GM12873 (cell line): ENCODE measurements around the gene PPP4R2.

Source experiments
- TF ChIP-seq, protein P1 (sequence below): IDR thresholded peaks from 2 replicates; pipeline ENCODE4 v1.5.1; 2012; ENCODE audit warnings: low read depth, mild to moderate bottlenecking, moderate library complexity, low read length, control low read depth; ENCODE audit not compliant: insufficient read depth; ENCODE audit errors: missing control alignments

The PPP4R2 gene

DNA sequence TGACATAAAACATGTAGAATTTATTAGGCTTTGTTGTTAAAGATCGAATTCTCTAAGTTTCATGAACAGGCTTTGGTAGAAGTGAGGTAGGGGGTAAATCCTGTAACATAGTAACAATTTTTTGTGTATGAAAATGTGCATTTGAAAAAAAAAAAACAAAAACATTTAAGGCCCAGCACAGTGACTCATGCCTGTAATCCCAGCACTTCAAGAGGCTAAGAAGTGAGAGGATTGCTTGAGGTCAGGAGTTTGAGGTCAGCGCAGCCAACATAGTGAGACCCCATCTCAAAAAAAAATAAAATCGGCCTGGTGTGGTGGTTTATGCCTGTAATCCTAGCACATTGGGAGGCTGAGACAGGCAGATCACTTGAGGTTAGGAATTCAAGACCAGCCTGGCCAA, 26.8 kb upstream of the PPP4R2 start:
- TF ChIP-seq, protein P1, sequence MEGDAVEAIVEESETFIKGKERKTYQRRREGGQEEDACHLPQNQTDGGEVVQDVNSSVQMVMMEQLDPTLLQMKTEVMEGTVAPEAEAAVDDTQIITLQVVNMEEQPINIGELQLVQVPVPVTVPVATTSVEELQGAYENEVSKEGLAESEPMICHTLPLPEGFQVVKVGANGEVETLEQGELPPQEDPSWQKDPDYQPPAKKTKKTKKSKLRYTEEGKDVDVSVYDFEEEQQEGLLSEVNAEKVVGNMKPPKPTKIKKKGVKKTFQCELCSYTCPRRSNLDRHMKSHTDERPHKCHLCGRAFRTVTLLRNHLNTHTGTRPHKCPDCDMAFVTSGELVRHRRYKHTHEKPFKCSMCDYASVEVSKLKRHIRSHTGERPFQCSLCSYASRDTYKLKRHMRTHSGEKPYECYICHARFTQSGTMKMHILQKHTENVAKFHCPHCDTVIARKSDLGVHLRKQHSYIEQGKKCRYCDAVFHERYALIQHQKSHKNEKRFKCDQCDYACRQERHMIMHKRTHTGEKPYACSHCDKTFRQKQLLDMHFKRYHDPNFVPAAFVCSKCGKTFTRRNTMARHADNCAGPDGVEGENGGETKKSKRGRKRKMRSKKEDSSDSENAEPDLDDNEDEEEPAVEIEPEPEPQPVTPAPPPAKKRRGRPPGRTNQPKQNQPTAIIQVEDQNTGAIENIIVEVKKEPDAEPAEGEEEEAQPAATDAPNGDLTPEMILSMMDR, result no peak

DNA sequence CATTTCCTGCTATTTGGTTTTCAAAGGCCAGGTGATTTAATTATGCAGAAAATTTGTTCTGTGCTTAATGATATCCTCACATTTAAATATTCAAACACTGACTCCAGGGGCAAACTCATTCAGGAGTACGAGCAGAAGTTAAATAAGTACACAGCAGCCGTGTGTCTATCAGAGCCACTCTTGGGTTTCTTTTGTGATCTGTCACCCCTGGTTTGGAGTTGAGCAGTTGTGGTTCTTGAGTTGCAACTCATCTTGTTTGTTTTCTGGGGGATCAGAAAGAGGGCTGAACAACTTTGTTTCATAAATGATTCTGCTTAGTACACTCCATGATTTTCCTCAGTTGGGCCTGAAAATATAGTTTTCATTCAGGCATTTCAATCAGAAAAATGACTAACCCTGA, 25.7 kb upstream of the PPP4R2 start:
- TF ChIP-seq, protein P1, result no peak

DNA sequence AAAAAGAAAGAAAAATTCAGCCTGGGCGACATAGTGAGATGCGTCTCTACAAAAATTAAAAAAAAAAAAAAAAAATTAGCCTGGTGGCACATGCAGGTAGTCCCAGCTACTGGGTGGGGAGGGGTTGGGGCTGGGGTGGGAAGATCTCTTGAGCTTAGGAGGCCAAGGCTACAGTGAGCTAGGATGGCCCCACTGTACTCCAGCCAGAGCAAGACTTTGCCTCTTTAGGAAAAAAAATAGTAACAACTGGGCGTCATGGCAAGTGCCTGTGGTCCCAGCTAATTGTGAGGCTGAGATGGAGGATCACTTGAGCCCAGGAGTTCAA, 23.9 kb upstream of the PPP4R2 start:
- TF ChIP-seq, protein P1, result no peak

DNA sequence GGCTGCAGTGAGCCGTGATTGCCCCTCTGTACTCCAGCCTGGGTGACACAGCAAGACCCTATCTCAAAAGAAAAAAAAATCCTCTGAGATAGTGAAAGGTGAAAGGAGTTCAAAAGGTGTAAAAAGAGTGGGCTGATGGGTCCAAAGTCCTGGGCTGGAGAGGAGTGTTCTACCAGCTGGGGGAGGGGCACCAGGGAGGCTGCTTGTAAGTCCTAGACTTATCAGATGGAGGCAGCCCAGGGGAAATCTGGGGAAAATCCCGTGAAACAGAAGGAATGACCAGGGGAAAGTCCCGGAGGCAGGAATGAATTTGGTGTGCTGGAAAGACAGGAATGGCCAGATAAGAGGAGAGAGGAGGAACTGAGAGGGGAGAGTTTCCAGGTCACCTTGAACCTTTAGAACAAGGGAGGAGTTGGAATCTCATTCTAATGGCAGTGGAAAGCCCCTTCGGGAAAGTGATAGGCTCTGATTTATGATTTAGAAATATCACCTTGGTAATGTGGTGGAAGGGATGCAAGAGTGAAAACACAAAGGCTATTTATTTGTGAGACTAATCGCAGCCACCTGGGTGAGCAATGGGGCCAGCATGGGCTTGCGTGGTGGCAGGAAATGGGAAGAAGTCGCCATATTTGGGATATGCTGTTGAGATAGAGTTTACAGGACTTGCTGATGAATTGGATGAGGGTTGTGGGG, 23.4 kb upstream of the PPP4R2 start:
- TF ChIP-seq, protein P1, result no peak

DNA sequence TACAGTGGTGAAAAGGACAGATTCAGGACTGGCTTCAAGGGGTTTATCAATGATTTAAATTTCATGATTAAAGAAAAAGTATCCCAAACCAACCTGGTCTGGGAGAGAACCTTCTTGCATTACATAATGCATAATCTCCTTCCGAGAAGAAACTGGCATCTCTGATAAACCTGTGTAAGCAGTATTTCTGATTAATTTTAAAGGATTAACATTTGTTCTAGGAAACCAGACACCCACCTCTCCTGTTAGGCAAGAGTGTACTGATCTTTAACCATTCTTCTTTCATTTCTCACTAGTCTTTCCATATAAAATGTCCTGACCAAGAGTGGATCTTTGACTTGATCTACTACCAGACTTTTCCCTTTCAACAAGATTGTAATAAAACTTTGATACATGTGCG, 22.8 kb upstream of the PPP4R2 start:
- TF ChIP-seq, protein P1, result no peak

DNA sequence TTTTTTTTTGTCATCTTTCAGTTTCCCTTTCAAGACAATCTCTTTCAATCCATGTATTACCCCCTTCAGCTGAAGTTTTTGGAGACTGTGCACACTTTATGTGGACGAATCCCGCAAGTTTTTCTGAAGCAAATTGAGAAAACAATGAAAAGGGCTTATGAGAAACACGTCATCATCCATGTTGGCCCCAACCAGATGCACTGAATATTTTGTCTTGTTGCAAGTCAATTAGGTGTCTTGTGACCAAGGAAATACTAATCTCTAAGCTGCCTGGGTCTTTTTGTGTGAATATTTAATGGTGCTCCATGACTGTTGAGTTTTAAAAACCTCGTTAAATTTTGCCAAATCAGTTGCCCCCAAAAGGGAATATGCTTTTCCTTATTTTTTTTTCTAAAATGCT, 21.7 kb upstream of the PPP4R2 start:
- TF ChIP-seq, protein P1, result no peak

DNA sequence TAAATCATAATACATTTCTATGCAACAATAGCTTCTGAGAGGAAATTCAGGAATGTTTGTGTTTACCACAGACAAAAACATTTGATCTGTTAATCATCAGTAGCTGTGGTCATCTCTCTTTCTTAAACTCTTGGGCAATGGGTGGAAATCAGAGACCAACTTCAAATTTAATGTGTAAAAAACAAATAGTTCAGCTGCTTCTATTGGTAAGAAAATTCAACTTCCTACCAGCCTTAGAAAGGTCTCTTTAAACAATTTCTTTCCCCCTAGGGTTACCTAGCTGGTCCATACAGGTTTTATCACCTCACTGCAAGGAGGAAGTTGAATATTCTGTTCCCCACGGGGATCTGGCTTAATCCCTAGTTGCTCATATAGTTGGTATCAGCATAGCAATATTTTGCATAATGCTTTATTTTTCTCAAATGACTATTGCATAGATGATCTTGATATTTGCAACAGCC, 20.3 kb upstream of the PPP4R2 start:
- TF ChIP-seq, protein P1, result no peak
